K562 (cell line): ENCODE data around the gene CCND3. TPM values are rescaled to one million over a fixed set of nuclear protein-coding genes. Genes with fewer than 3 reads are reported as not detected.

ENCODE experiments used
- ESRRA ChIP-seq: fragments of 450-650 bp; IDR thresholded peaks from 2 replicates; pipeline ENCODE4 v1.6.1; 2014; ENCODE audit warnings: low read depth, mild to moderate bottlenecking, moderate library complexity, borderline replicate concordance
- FOSL1 ChIP-seq: fragments of 200-800 bp; sonication (Bioruptor generic); conservative IDR thresholded peaks from 2 replicates; pipeline ENCODE4 v1.6.1; 2016; ENCODE audit warnings: missing genetic modification characterization, missing compliant biosample characterization
- FOXP1 ChIP-seq: sonication (generic); formaldehyde crosslinking; IDR thresholded peaks from 2 replicates; pipeline ENCODE4 v1.8.0; 2022; ENCODE audit warnings: mild to moderate bottlenecking, missing genetic modification reagents
- GTF2E2 ChIP-seq: fragments of 200-800 bp; sonication (Bioruptor generic); IDR thresholded peaks from 2 replicates; pipeline ENCODE4 v1.6.1; 2016; ENCODE audit warnings: missing genetic modification characterization, missing compliant biosample characterization
- KDM1A ChIP-seq, 2 experiments: fragments of 450-650 bp; IDR thresholded peaks; 2 replicates each; pipeline ENCODE4 v1.6.1; 2016; ENCODE audit warnings: mild to moderate bottlenecking in 2 of 2
- KLF10 ChIP-seq: fragments of 250-450 bp; sonication (Bioruptor Pico); IDR thresholded peaks from 2 replicates; pipeline ENCODE4 v1.6.1; 2021; ENCODE audit warnings: matching md5 sums
- NCOA6 ChIP-seq: fragments of 450-650 bp; IDR thresholded peaks from 2 replicates; pipeline ENCODE4 v1.6.1; 2017; ENCODE audit warnings: mild to moderate bottlenecking
- NFE2 ChIP-seq: IDR thresholded peaks from 2 replicates; pipeline ENCODE4 v1.6.1; 2014; ENCODE audit warnings: antibody characterized with exemption, low read depth
- NFRKB ChIP-seq: fragments of 450-650 bp; IDR thresholded peaks from 2 replicates; pipeline ENCODE4 v1.6.1; 2016; ENCODE audit warnings: low read depth
- PATZ1 ChIP-seq: fragments of 250-450 bp; sonication (Bioruptor Pico); IDR thresholded peaks from 2 replicates; pipeline ENCODE4 v1.5.0; 2020; ENCODE audit warnings: mild to moderate bottlenecking, borderline replicate concordance
- RAD51 ChIP-seq: fragments of 450-650 bp; IDR thresholded peaks from 2 replicates; pipeline ENCODE4 v1.7.1; 2016; ENCODE audit warnings: low read depth, mild to moderate bottlenecking, borderline replicate concordance
- RBM14 ChIP-seq: fragments of 200-400 bp; formaldehyde crosslinking; IDR thresholded peaks from 2 replicates; pipeline ENCODE4 v1.6.1; 2018; ENCODE audit warnings: low read depth, mild to moderate bottlenecking, low read length, moderate library complexity, borderline replicate concordance; ENCODE audit not compliant: insufficient read depth
- SUPT5H ChIP-seq: fragments of 450-650 bp; IDR thresholded peaks from 2 replicates; pipeline ENCODE4 v1.6.1; 2016
- TRIM28 ChIP-seq: fragments of 450-650 bp; IDR thresholded peaks from 2 replicates; pipeline ENCODE4 v1.6.1; 2017
- WHSC1 ChIP-seq: IDR thresholded peaks from one replicate; pipeline ENCODE4 v1.6.1; 2012; ENCODE audit warnings: low read length, control low read depth, inconsistent platforms
- ZC3H11A ChIP-seq: IDR thresholded peaks from 2 replicates; pipeline ENCODE4 v1.6.1; 2012; ENCODE audit warnings: low read depth, low read length, improper control_type of control experiment
- ZKSCAN1 ChIP-seq: fragments of 150-350 bp; IDR thresholded peaks from 2 replicates; pipeline ENCODE4 v1.6.1; 2016; ENCODE audit warnings: low read depth, low read length
- ZNF212 ChIP-seq: fragments of 450-650 bp; formaldehyde crosslinking; IDR thresholded peaks from 2 replicates; pipeline ENCODE4 v1.4.0; 2020; ENCODE audit warnings: mild to moderate bottlenecking
- ZNF24 ChIP-seq: fragments of 450-650 bp; IDR thresholded peaks from 2 replicates; pipeline ENCODE4 v1.6.1; 2016
- ZNF551 ChIP-seq: fragments of 250-450 bp; sonication (Bioruptor Pico); IDR thresholded peaks from 2 replicates; pipeline ENCODE4 v1.5.0; 2021; ENCODE audit warnings: mild to moderate bottlenecking, moderate library complexity
- ZNF717 ChIP-seq: fragments of 250-450 bp; sonication (Bioruptor Pico); IDR thresholded peaks from 2 replicates; pipeline ENCODE4 v1.5.0; 2021
- polyA plus RNA-seq, 8 experiments: library from polyadenylated mRNA; depleted of rRNA in 4 of 8; stranded (reverse) in 5 of 8; unstranded in 3 of 8; fragments of >200 nt; fragmentation: Nextera tagmentation in 2 of 8; fragmentation: Illumina TruSeq in 1 of 8; extraction: Ambion mirVana in 2 of 8; extraction: Trizol in 1 of 8; gene quantifications; 2 replicates each; pipeline versions ENCODE4 v1.2.1 to v1.2.3, GENCODE V29; 2011 to 2014; ENCODE audit warnings: inconsistent platforms in 1 of 8, missing spikeins in 1 of 8
- total RNA-seq, 7 experiments: library from RNA; depleted of rRNA in 6 of 7; stranded (reverse); fragments of >200 nt in 6 of 7; fragmentation: Illumina TruSeq in 2 of 7; extraction: Trizol in 2 of 7; gene quantifications; 2 replicates each; pipeline versions ENCODE4 v1.2.1 to v1.2.3, GENCODE V29; 2011 to 2021; ENCODE audit warnings: low replicate concordance in 1 of 7
- TF ChIP-seq, protein P1 (sequence below), 2 experiments: fragments of 450-650 bp in 1 of 2; IDR thresholded peaks; 2 replicates each; pipeline ENCODE4 v1.6.1; 2011 to 2017; ENCODE audit warnings: low read depth in 2 of 2, antibody characterized with exemption in 1 of 2, borderline replicate concordance in 1 of 2, low read length in 1 of 2, mild to moderate bottlenecking in 1 of 2, mixed read lengths in 1 of 2; ENCODE audit not compliant: control insufficient read depth in 1 of 2

Gene CCND3
- total and polyA plus RNA-seq, 9 of the 15 experiments (the other 6 are each of a cell fraction or from before 2014, with no cell fraction given) = 21.5 to 204 (median 97.4) TPM

DNA sequence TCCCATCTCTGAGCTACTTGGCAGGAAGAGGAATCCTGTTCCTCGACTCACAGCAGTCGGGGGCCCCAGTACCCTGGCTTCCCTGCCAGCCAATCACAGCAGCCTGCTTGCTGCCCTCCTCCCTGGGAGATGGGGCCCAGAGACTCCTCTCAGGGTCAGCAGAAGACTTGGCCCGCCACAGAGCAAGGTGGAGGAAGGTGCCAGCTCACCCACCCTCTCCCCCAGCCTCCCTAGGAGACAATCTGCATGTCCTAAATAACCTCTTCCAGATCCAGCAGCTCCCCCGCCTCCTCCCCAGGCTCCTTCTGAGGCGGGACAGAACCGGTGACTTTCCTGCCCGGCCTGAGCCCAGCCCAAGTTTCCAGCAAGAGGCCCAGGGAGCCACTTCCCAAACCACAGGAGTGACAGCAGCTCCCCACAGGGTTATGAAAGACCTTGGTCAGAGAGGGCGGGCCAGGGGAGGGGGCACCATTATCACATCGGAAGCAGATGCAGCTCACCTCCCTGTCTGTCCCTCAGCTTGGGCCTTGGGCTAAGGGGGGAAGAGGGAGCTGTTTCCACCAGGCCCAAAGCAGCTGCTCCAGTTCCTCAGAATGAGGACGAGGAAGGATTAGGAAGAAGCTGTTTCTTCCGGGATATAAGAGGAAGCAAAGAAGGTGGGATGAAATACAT lies 2.3 kb downstream of the CCND3 start (continued):
- TF ChIP-seq, protein P1, sequence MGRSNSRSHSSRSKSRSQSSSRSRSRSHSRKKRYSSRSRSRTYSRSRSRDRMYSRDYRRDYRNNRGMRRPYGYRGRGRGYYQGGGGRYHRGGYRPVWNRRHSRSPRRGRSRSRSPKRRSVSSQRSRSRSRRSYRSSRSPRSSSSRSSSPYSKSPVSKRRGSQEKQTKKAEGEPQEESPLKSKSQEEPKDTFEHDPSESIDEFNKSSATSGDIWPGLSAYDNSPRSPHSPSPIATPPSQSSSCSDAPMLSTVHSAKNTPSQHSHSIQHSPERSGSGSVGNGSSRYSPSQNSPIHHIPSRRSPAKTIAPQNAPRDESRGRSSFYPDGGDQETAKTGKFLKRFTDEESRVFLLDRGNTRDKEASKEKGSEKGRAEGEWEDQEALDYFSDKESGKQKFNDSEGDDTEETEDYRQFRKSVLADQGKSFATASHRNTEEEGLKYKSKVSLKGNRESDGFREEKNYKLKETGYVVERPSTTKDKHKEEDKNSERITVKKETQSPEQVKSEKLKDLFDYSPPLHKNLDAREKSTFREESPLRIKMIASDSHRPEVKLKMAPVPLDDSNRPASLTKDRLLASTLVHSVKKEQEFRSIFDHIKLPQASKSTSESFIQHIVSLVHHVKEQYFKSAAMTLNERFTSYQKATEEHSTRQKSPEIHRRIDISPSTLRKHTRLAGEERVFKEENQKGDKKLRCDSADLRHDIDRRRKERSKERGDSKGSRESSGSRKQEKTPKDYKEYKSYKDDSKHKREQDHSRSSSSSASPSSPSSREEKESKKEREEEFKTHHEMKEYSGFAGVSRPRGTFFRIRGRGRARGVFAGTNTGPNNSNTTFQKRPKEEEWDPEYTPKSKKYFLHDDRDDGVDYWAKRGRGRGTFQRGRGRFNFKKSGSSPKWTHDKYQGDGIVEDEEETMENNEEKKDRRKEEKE (IDR thresholded peaks at IDR 0.05; ENCODE audit: borderline replicate concordance in 1 of 2, control insufficient read depth in 1 of 2, low read depth in 2 of 2, low read length in 1 of 2) = no peak
- no peak for TF ChIP-seq ZNF212 (CRISPR knock-in tag)
- peak; percentile 49; the same call in 1 of the 2 replicates for TF ChIP-seq FOSL1
- peak; percentile 29; the same call in 1 of the 2 replicates for TF ChIP-seq NFE2
- peak; percentile 96; the same call in 1 of the 2 replicates for TF ChIP-seq ESRRA
- peak; percentile 12; the same call in 1 of the 2 replicates for TF ChIP-seq SUPT5H
- peak; percentile 55; the same call in 1 of the 2 replicates for TF ChIP-seq ZNF24
- TF ChIP-seq ZC3H11A = no peak
- no peak for TF ChIP-seq TRIM28
- no peak for TF ChIP-seq RBM14
- TF ChIP-seq KLF10 (CRISPR knock-in tag) = no peak
- no peak for TF ChIP-seq NCOA6
- TF ChIP-seq ZKSCAN1 = no peak; the same call in 1 of the 2 replicates
- TF ChIP-seq RAD51 = no peak; the same call in 1 of the 2 replicates
- peak; percentile 51 to 54; a peak in 2 of 4 replicates for TF ChIP-seq KDM1A (IDR thresholded peaks at IDR 0.05)
- no peak for TF ChIP-seq ZNF551 (CRISPR knock-in tag)
- TF ChIP-seq GTF2E2 = no peak; the same call in 1 of the 2 replicates
- TF ChIP-seq ZNF717 (CRISPR knock-in tag) = no peak
- TF ChIP-seq NFRKB = 0 out of 2 replicates have a peak, but pooled peaks have one; percentile 47
- TF ChIP-seq FOXP1 = 0 out of 2 replicates have a peak, but pooled peaks have one; percentile 21
- TF ChIP-seq WHSC1 = no peak
- 0 out of 2 replicates have a peak, but pooled peaks have one; percentile 56 for TF ChIP-seq PATZ1 (CRISPR knock-in tag)
